Thymus (tissue), 11 donors: ENCODE results near the gene TMEM250. TPM values are rescaled to one million over a fixed set of nuclear protein-coding genes. Genes with fewer than 3 reads are reported as not detected.
"Not testable (repeated sequence)": the region's sequence is repeated elsewhere in the genome, so short reads cannot be mapped to it uniquely, and the experiment has no call there.

ENCODE experiments used
- DNase-seq, 9 donors: peaks; one replicate each; pipeline ENCODE4 v3.0.0-alpha.2; 2013; ENCODE audit warnings: low spot score in 9 of 9, low read depth in 6 of 9, missing footprints in 1 of 9
- H3K27ac ChIP-seq, 2 donors: one replicate each; pipeline ENCODE4 v1.5.1; 2013; ENCODE audit warnings: control low read depth in 1 of 2, low read depth in 1 of 2, low read length in 1 of 2, mild to moderate bottlenecking in 1 of 2, moderate library complexity in 1 of 2
- H3K27me3 ChIP-seq, 2 donors: one replicate each; pipeline ENCODE4 v1.5.1; 2013; ENCODE audit warnings: low read length in 1 of 2; ENCODE audit not compliant: control insufficient read depth in 2 of 2, insufficient read depth in 1 of 2
- H3K36me3 ChIP-seq, 2 donors: one replicate each; pipeline ENCODE4 v1.5.1; 2013; ENCODE audit warnings: low read length in 1 of 2, mild to moderate bottlenecking in 1 of 2, moderate library complexity in 1 of 2; ENCODE audit not compliant: control insufficient read depth in 2 of 2, insufficient read depth in 2 of 2
- H3K4me1 ChIP-seq, 2 donors: one replicate each; pipeline ENCODE4 v1.5.1; 2013; ENCODE audit warnings: low read length in 2 of 2; ENCODE audit not compliant: control insufficient read depth in 2 of 2, insufficient read depth in 2 of 2
- H3K4me3 ChIP-seq, 2 donors: one replicate each; pipeline ENCODE4 v1.5.1; 2013; ENCODE audit warnings: low read length in 2 of 2, control low read depth in 1 of 2, mild to moderate bottlenecking in 1 of 2
- H3K9me3 ChIP-seq, 2 donors: one replicate each; pipeline ENCODE4 v1.5.1; 2013; ENCODE audit warnings: low read length in 1 of 2, mild to moderate bottlenecking in 1 of 2; ENCODE audit not compliant: control insufficient read depth in 2 of 2, insufficient read depth in 1 of 2
- WGBS: extraction: QIAGEN DNeasy Blood & Tissue Kit; methylation state at CpG from one replicate; pipeline ENCODE4 v1.1.7; 2013; 5-methylcytosine and 5-hydroxymethylcytosine counted together
- polyA plus RNA-seq: library from polyadenylated mRNA; stranded (reverse); fragments of 200-250 nt; gene quantifications from one replicate; pipeline ENCODE4 v1.2.3, GENCODE V29; 2013
- total RNA-seq: library from RNA; stranded (reverse); fragments of 120-200 nt; gene quantifications from one replicate; pipeline ENCODE4 v1.2.4, GENCODE V29; 2013
- donor health status: healthy.

The TMEM250 gene
- total and polyA plus RNA-seq, 2 donors: 19.2 to 22.4 TPM

GRCh38 chr9:136155576-136155975 lies 36.9 kb upstream of the TMEM250 start:
- WGBS: 95% methylated on average over 17 of the region's 17 CpGs
- no peaks in the 10 kb centered on the region for H3K36me3 ChIP-seq
- H3K4me1 ChIP-seq: no peaks in the 10 kb centered on the region
- no peaks in the 10 kb centered on the region for H3K9me3 ChIP-seq
- H3K27me3 ChIP-seq: peaks cover 0 to 40% of the 10 kb centered on the region in 2 donors
- no peak overlapping the region for H3K27ac ChIP-seq
- H3K4me3 ChIP-seq: no peak overlapping the region
- DNase-seq: no peak

- WGBS: 97% methylated on average over 14 of the region's 14 CpGs
- H3K4me3 ChIP-seq: no peak overlapping the region
- H3K9me3 ChIP-seq: no peaks in the 10 kb centered on the region
- DNase-seq: no peak
- no peaks in the 10 kb centered on the region for H3K4me1 ChIP-seq
- H3K27ac ChIP-seq: no peak overlapping the region
- peaks cover 0 to 40% of the 10 kb centered on the region in 2 donors for H3K27me3 ChIP-seq
- no peaks in the 10 kb centered on the region for H3K36me3 ChIP-seq
Observed at GRCh38 chr9:136154943-136155342, 36.3 kb upstream of the TMEM250 start.

GRCh38 chr9:136153381-136154065 lies 34.8 kb upstream of the TMEM250 start:
- Histone ChIP-seq H3K27me3 (peaks cover 0 to 49% of the 10 kb centered on the region in 2 donors), H3K9me3 (no peaks in the 10 kb centered on the region), H3K4me3 (no peak overlapping the region), H3K4me1 (no peaks in the 10 kb centered on the region), H3K36me3 (no peaks in the 10 kb centered on the region), H3K27ac (no peak overlapping the region)
- no peak for DNase-seq
- 87% methylated on average over 24 of the region's 24 CpGs for WGBS

GRCh38 chr9:136152931-136153330 lies 34.3 kb upstream of the TMEM250 start:
- DNase-seq: no peak
- Histone ChIP-seq H3K4me3 (no peak overlapping the region), H3K36me3 (no peaks in the 10 kb centered on the region), H3K27ac (no peak overlapping the region), H3K27me3 (peaks cover 0 to 52% of the 10 kb centered on the region in 2 donors), H3K9me3 (no peaks in the 10 kb centered on the region), H3K4me1 (no peaks in the 10 kb centered on the region)
- WGBS: 97% methylated on average over 12 of the region's 12 CpGs

- no peaks in the 10 kb centered on the region for H3K36me3 ChIP-seq
- peaks cover 0 to 53% of the 10 kb centered on the region in 2 donors for H3K27me3 ChIP-seq
- no peaks in the 10 kb centered on the region for H3K4me1 ChIP-seq
- no peak overlapping the region for H3K4me3 ChIP-seq
- WGBS: 92% methylated on average over 4 of the region's 4 CpGs
- no peak for DNase-seq
- H3K27ac ChIP-seq: no peak overlapping the region
- H3K9me3 ChIP-seq: no peaks in the 10 kb centered on the region
Observed at GRCh38 chr9:136152543-136152866, 33.8 kb upstream of the TMEM250 start.

- 98% methylated on average over 27 of the region's 27 CpGs for WGBS
- no peak overlapping the region for H3K4me3 ChIP-seq
- DNase-seq: no peak
- H3K27ac ChIP-seq: no peak overlapping the region
- peaks cover 0 to 53% of the 10 kb centered on the region in 2 donors for H3K27me3 ChIP-seq
- H3K4me1 ChIP-seq: no peaks in the 10 kb centered on the region
- H3K9me3 ChIP-seq: no peaks in the 10 kb centered on the region
- H3K36me3 ChIP-seq: no peaks in the 10 kb centered on the region
Observed at GRCh38 chr9:136151848-136152542, 33.3 kb upstream of the TMEM250 start.

- Histone ChIP-seq H3K27ac (no peak overlapping the region), H3K36me3 (no peaks in the 10 kb centered on the region), H3K4me3 (no peak overlapping the region), H3K4me1 (no peaks in the 10 kb centered on the region), H3K27me3 (peaks cover 0 to 50% of the 10 kb centered on the region in 2 donors), H3K9me3 (no peaks in the 10 kb centered on the region)
- WGBS: 67% methylated on average over 25 of the region's 25 CpGs
- no peak for DNase-seq
Observed at GRCh38 chr9:136151214-136151804, 32.6 kb upstream of the TMEM250 start.

GRCh38 chr9:136150664-136151213 lies 32.1 kb upstream of the TMEM250 start:
- H3K4me3 ChIP-seq, H3K9me3 ChIP-seq, H3K27ac ChIP-seq, H3K4me1 ChIP-seq, H3K36me3 ChIP-seq, DNase-seq: not testable (repeated sequence)
- WGBS: 88% methylated on average over 7 of the region's 7 CpGs
- H3K27me3 ChIP-seq: peaks cover 0 to 47% of the 10 kb centered on the region in 2 donors

- H3K9me3 ChIP-seq: no peaks in the 10 kb centered on the region
- no peak overlapping the region for H3K4me3 ChIP-seq
- 95% methylated on average over 9 of the region's 9 CpGs for WGBS
- no peak for DNase-seq
- no peaks in the 10 kb centered on the region for H3K36me3 ChIP-seq
- no peak overlapping the region for H3K27ac ChIP-seq
- H3K27me3 ChIP-seq: peaks cover 0 to 46% of the 10 kb centered on the region in 2 donors
- H3K4me1 ChIP-seq: no peaks in the 10 kb centered on the region
Observed at GRCh38 chr9:136149853-136150252, 31.2 kb upstream of the TMEM250 start.
